Mesenchymal stem cell (in vitro differentiated cells and primary cell): ENCODE results near the gene MED15.

Experiments used
- DNase-seq: peaks from one replicate; pipeline ENCODE4 v3.0.0-alpha.2; 2013
- H2AFZ ChIP-seq: one replicate; pipeline ENCODE4 v1.6.1; 2013; ENCODE audit warnings: low read depth, mild to moderate bottlenecking, control low read depth, inconsistent platforms, low read length, moderate library complexity
- H2AK5ac ChIP-seq: 2 replicates; pipeline ENCODE4 v1.6.1; 2013; ENCODE audit warnings: low read length, moderate library complexity, mild to moderate bottlenecking, inconsistent platforms; ENCODE audit not compliant: severe bottlenecking
- H2BK120ac ChIP-seq: one replicate; pipeline ENCODE4 v1.6.1; 2013; ENCODE audit warnings: low read depth, mild to moderate bottlenecking, inconsistent platforms, low read length, moderate library complexity
- H2BK12ac ChIP-seq, 2 experiments: one replicate each; pipeline ENCODE4 v1.6.1; 2013; ENCODE audit warnings: inconsistent platforms in 2 of 2, low read length in 2 of 2, mild to moderate bottlenecking in 2 of 2, moderate library complexity in 2 of 2, control low read depth in 1 of 2
- H2BK15ac ChIP-seq: one replicate; pipeline ENCODE4 v1.6.1; 2013; ENCODE audit warnings: mild to moderate bottlenecking, low read depth, inconsistent platforms; ENCODE audit not compliant: poor library complexity, severe bottlenecking
- H2BK5ac ChIP-seq: 2 replicates; pipeline ENCODE4 v1.6.1; 2013; ENCODE audit warnings: low read depth, mild to moderate bottlenecking, low read length, control low read depth, inconsistent platforms; ENCODE audit not compliant: poor library complexity, severe bottlenecking
- H3K14ac ChIP-seq, 2 experiments: one replicate each; pipeline ENCODE4 v1.6.1; 2013; ENCODE audit warnings: inconsistent platforms in 2 of 2, low read length in 2 of 2, control low read depth in 1 of 2, mild to moderate bottlenecking in 1 of 2, moderate library complexity in 1 of 2
- H3K18ac ChIP-seq, 2 experiments: one replicate each; pipeline ENCODE4 v1.6.1; 2013; ENCODE audit warnings: inconsistent platforms in 2 of 2, low read length in 2 of 2, control low read depth in 1 of 2, low read depth in 1 of 2, mild to moderate bottlenecking in 1 of 2
- H3K23ac ChIP-seq, 2 experiments: one replicate each; pipeline ENCODE4 v1.6.1; 2013; ENCODE audit warnings: inconsistent platforms in 2 of 2, low read length in 2 of 2, mild to moderate bottlenecking in 2 of 2, moderate library complexity in 2 of 2, control low read depth in 1 of 2
- H3K27ac ChIP-seq: 2 replicates; pipeline ENCODE4 v1.5.1; 2013; ENCODE audit warnings: mild to moderate bottlenecking, moderate library complexity, low read length, control low read depth, inconsistent platforms; ENCODE audit not compliant: poor library complexity, severe bottlenecking
- H3K27me3 ChIP-seq, 2 experiments: 2 replicates each; pipeline versions ENCODE4 v1.6.1 to v1.7.0; 2013; ENCODE audit warnings: low read length in 2 of 2, mild to moderate bottlenecking in 2 of 2, moderate library complexity in 2 of 2, control low read depth in 1 of 2, inconsistent platforms in 1 of 2; ENCODE audit not compliant: control insufficient read depth in 1 of 2, insufficient read depth in 1 of 2
- H3K36me3 ChIP-seq, 2 experiments: 2 replicates each; pipeline versions ENCODE4 v1.6.1 to v1.7.0; 2013; ENCODE audit warnings: low read length in 2 of 2, control low read depth in 1 of 2, inconsistent platforms in 1 of 2, low read depth in 1 of 2, mild to moderate bottlenecking in 1 of 2; ENCODE audit not compliant: insufficient read depth in 2 of 2, control insufficient read depth in 1 of 2
- H3K4ac ChIP-seq, 2 experiments: one replicate each; pipeline ENCODE4 v1.6.1; 2013; ENCODE audit warnings: inconsistent platforms in 2 of 2, low read length in 2 of 2, mild to moderate bottlenecking in 2 of 2, moderate library complexity in 2 of 2, control low read depth in 1 of 2, low read depth in 1 of 2
- H3K4me1 ChIP-seq: 2 replicates; pipeline ENCODE4 v1.6.1; 2013; ENCODE audit warnings: low read depth, low read length, control low read depth; ENCODE audit not compliant: control insufficient read depth, insufficient read depth
- H3K4me2 ChIP-seq: 2 replicates; pipeline ENCODE4 v1.6.1; 2013; ENCODE audit warnings: low read length, mild to moderate bottlenecking, inconsistent platforms; ENCODE audit not compliant: poor library complexity, severe bottlenecking
- H3K4me3 ChIP-seq, 2 experiments: 2 replicates each; pipeline versions ENCODE4 v1.5.1 to v1.7.0; 2013; ENCODE audit warnings: low read length in 2 of 2, mild to moderate bottlenecking in 2 of 2, control low read depth in 1 of 2, low read depth in 1 of 2; ENCODE audit not compliant: insufficient read depth in 1 of 2
- H3K79me1 ChIP-seq: replicated peaks from 2 replicates; pipeline ENCODE4 v1.6.1; 2013; ENCODE audit warnings: mild to moderate bottlenecking, control low read depth, low read length, inconsistent platforms; ENCODE audit not compliant: poor library complexity, severe bottlenecking
- H3K9ac ChIP-seq: 2 replicates; pipeline ENCODE4 v1.7.0; 2013; ENCODE audit warnings: mild to moderate bottlenecking, low read length, moderate library complexity
- H3K9me3 ChIP-seq: 2 replicates; pipeline ENCODE4 v1.7.0; 2013; ENCODE audit warnings: mild to moderate bottlenecking, low read length; ENCODE audit not compliant: control insufficient read depth
- H4K8ac ChIP-seq: one replicate; pipeline ENCODE4 v1.6.1; 2013; ENCODE audit warnings: inconsistent platforms, mild to moderate bottlenecking, low read length, moderate library complexity
- H4K91ac ChIP-seq: one replicate; pipeline ENCODE4 v1.6.1; 2013; ENCODE audit warnings: mild to moderate bottlenecking, low read length, inconsistent platforms
- WGBS: methylation state at CpG from one replicate; pipeline ENCODE4 v1.1.7; 2013; ENCODE audit warnings: mixed read lengths; 5-methylcytosine and 5-hydroxymethylcytosine counted together

Gene MED15

DNA sequence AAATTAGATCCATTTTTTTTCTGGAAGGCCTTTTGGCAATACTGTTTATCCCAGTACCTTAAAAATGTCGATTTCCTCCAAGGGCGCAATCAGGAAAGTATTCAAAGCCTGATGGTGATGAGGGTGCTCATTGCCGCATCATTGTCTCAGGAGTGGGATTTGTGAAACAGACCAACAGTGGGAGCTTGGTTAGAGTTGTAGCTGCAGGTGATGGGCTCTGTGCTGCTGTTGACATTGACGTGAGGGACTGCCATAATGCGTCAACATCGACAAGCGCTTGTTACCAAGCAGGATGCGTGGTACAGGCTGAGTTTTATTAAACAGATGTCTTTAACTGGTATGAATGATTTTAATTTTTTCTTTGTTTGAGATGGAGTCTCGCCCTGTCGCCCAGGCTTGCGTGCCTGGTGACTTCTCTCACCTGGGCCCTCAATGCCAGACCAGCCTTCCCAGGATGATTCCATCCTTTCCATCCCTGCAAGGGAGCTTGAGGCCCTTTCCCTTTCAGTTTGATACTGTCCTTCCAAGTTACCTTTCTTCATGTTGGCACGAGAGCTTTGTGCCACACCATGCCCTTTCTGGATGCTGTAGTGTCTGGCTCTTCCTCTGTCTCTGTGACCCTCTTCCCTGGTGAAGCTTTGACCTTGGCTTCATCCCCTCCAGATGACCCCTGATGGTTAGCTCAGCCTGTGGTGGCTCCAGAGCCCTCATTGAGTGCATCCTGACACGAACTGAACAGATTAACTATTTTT is 10.6 kb downstream of the MED15 start:
- H3K14ac ChIP-seq = no peak overlapping the region
- 93% methylated on average over 13 of the region's 13 CpGs for WGBS
- DNase-seq = no peak

DNA sequence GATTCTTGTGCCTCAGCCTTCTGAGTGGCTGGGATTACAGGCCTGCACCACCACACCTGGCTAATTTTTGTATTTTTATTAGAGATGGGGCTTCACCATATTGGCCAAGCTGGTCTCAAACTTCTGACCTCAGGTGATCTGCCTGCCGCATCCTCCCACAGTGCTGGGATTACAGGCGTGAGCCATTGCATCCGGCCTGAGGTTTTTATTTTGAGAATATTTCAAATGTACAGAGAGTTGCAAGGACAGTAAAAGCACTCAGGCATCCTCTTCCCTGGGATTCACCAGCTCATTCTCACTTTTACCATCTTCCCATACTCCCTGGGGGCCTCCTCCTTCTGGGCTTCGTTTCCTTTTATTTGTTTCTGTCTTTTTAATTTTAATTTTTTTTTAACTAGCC is 12.1 kb downstream of the MED15 start:
- H3K14ac ChIP-seq = no peak overlapping the region
- H4K8ac ChIP-seq = no peak overlapping the region
- H3K18ac ChIP-seq = no peak overlapping the region
- H2BK15ac ChIP-seq = no peak overlapping the region
- 90% methylated on average over 1 of the region's 4 CpGs for WGBS
- H3K9ac ChIP-seq = peak overlapping the region; percentile 47
- H3K27me3 ChIP-seq = no peaks in the 10 kb centered on the region
- no peak overlapping the region for H4K91ac ChIP-seq
- peak overlapping the region; percentile 89 for H3K27ac ChIP-seq
- H3K4me2 ChIP-seq = no peak overlapping the region
- no peaks in the 10 kb centered on the region for H3K9me3 ChIP-seq
- H2BK120ac ChIP-seq = no peak overlapping the region
- H3K4me1 ChIP-seq = peaks cover 40% of the 10 kb centered on the region
- H2AFZ ChIP-seq = no peak overlapping the region
- peaks cover 36 to 46% of the 10 kb centered on the region in 2 experiments for H3K36me3 ChIP-seq
- no peaks in the 10 kb centered on the region for H3K79me1 ChIP-seq
- no peak overlapping the region for H2AK5ac ChIP-seq
- no peak overlapping the region for H3K4me3 ChIP-seq
- peak overlapping the region; percentile 59 for H2BK5ac ChIP-seq
- no peak overlapping the region for H2BK12ac ChIP-seq
- no peak overlapping the region for H3K23ac ChIP-seq
- no peak for DNase-seq
- no peak overlapping the region for H3K4ac ChIP-seq

More for the DNA sequence above, 10.6 kb downstream of the MED15 start:
- no peak overlapping the region for H2BK12ac ChIP-seq
- H4K8ac ChIP-seq = no peak overlapping the region
- H3K4ac ChIP-seq = no peak overlapping the region
- H3K4me2 ChIP-seq = no peak overlapping the region
- H2BK120ac ChIP-seq = no peak overlapping the region
- no peak overlapping the region for H3K27ac ChIP-seq
- H2BK5ac ChIP-seq = no peak overlapping the region
- H3K9me3 ChIP-seq = no peaks in the 10 kb centered on the region
- H2BK15ac ChIP-seq = no peak overlapping the region
- no peak overlapping the region for H3K18ac ChIP-seq
- no peak overlapping the region for H3K23ac ChIP-seq
- no peaks in the 10 kb centered on the region for H3K79me1 ChIP-seq
- H3K27me3 ChIP-seq = no peaks in the 10 kb centered on the region
- H4K91ac ChIP-seq = no peak overlapping the region
- H3K36me3 ChIP-seq = peaks cover 43 to 56% of the 10 kb centered on the region in 2 experiments
- no peak overlapping the region for H3K4me3 ChIP-seq
- no peak overlapping the region for H2AK5ac ChIP-seq
- H3K9ac ChIP-seq = no peak overlapping the region
- no peak overlapping the region for H2AFZ ChIP-seq
- peaks cover 35% of the 10 kb centered on the region for H3K4me1 ChIP-seq

DNA sequence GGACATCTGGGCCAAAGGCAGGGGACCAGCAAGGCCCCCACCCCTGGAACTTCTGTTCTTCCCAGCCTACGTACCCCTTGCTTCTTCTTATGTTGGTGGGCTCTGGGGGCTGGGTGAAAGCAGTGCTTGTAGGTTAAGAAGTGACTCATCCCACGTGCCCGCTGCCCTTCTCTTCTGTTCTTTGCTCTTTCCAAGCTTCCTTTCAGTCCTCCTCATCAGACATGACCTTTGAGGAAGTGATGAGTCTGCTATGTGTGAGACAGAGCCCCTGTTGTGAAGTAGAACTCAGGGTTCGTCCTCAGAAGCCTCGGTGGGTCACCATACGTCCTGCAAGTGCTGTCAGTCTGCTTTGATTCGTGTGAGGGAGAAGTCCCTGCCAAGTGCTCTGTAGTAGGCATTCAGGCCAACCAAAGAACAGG is 12.7 kb downstream of the MED15 start:
- Histone ChIP-seq H3K9ac (peak overlapping the region; percentile 47), H3K9me3 (no peaks in the 10 kb centered on the region), H2BK5ac (peak overlapping the region; percentile 59), H4K8ac (no peak overlapping the region), H3K4me3 (no peak overlapping the region), H2AK5ac (peak overlapping the region; percentile 81), H3K4ac (peak overlapping the region in 1 of 2 experiments; percentile 45), H3K14ac (no peak overlapping the region), H3K36me3 (peaks cover 34 to 44% of the 10 kb centered on the region in 2 experiments), H2AFZ (no peak overlapping the region), H3K27me3 (no peaks in the 10 kb centered on the region), H2BK15ac (peak overlapping the region; percentile 70), H3K4me2 (no peak overlapping the region), H3K18ac (peak overlapping the region; percentile 9 to 83), H2BK120ac (no peak overlapping the region), H3K27ac (peak overlapping the region; percentile 89), H3K79me1 (no peaks in the 10 kb centered on the region), H3K23ac (no peak overlapping the region), H4K91ac (no peak overlapping the region), H2BK12ac (peak overlapping the region in 1 of 2 experiments; percentile 60), H3K4me1 (peaks cover 35% of the 10 kb centered on the region)
- WGBS = 9% methylated on average over 4 of the region's 7 CpGs
- DNase-seq = peak; percentile 85

DNA sequence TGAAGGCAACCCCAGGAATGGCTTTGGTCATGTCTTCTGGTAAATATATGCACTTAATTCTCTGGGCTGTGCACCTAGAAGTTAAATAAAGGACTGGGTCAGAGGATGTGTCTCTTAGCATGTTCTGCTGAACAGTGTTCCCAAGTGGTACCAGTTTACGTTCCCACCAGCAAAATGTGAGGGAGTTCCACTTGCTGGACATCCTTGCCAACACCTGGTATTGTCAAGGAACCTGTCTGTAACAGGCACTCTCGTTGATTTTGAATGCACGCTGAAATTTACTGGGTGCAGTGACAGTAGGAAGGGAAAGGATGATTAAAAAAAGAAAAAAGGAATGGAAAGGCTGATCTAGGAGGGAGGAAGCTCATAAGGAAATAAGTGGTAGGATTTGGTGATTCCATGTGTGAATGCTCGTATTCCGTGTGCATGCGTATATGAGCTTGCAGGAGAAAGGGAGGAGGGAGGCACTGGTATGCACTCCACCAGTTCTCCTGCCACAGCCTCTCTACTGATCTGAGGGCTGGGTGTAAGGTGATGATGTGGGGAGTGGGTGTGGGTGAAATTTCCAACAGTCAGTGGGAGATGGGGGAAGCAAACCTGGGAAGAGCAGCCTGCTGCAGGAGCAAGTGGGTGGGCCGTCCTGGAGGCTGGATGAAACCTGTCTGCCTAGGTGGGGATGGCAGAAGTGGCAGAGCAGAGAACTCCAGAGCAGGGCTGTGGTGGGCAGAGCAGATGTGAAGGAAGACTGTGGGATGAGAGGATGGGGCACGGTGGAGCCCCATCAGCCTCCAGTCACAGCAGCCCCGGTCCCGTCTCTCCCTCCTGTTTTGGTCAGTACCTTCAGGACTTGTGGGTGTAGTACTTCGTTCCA is 15.0 kb downstream of the MED15 start:
- 97% methylated on average over 10 of the region's 11 CpGs for WGBS
- no peak overlapping the region for H3K4me2 ChIP-seq
- H4K91ac ChIP-seq = peak overlapping the region; percentile 75
- H2BK15ac ChIP-seq = no peak overlapping the region
- no peaks in the 10 kb centered on the region for H3K9me3 ChIP-seq
- H4K8ac ChIP-seq = peak overlapping the region; percentile 62
- H2BK120ac ChIP-seq = peak overlapping the region; percentile 45
- H3K27me3 ChIP-seq = no peaks in the 10 kb centered on the region
- H3K36me3 ChIP-seq = peaks cover 31 to 50% of the 10 kb centered on the region in 2 experiments
- H2AK5ac ChIP-seq = peak overlapping the region; percentile 52
- H3K4me1 ChIP-seq = peaks cover 41% of the 10 kb centered on the region
- H2BK5ac ChIP-seq = no peak overlapping the region
- peak overlapping the region in 1 of 2 experiments; percentile 61 for H3K23ac ChIP-seq
- peak overlapping the region in 1 of 2 experiments; percentile 52 for H3K4ac ChIP-seq
- H3K79me1 ChIP-seq = no peaks in the 10 kb centered on the region
- H3K27ac ChIP-seq = no peak overlapping the region
- H3K4me3 ChIP-seq = no peak overlapping the region
- no peak for DNase-seq
- no peak overlapping the region for H3K14ac ChIP-seq
- peak overlapping the region; percentile 42 to 86 for H3K18ac ChIP-seq
- H3K9ac ChIP-seq = peak overlapping the region; percentile 68
- H2AFZ ChIP-seq = no peak overlapping the region
- H2BK12ac ChIP-seq = peak overlapping the region in 1 of 2 experiments; percentile 35
